Heart left ventricle (tissue), 13 donors: ENCODE results near the gene EIF2AK3.

Source experiments
- POLR2A ChIP-seq, 2 donors: fragments of 450-650 bp; IDR thresholded peaks; one replicate each; pipeline ENCODE4 v1.6.1; 2017; ENCODE audit warnings: antibody characterized with exemption in 2 of 2, mild to moderate bottlenecking in 2 of 2, moderate library complexity in 2 of 2
- TF ChIP-seq, protein P1 (sequence below), 12 donors: fragments of 200-600 bp; sonication (generic) in 4 of 12; IDR thresholded peaks; one replicate each; pipeline versions ENCODE4 v1.5.0 to v1.8.0; 2018 to 2022; ENCODE audit warnings: antibody characterized with exemption in 12 of 12, mild to moderate bottlenecking in 5 of 12
- donor health status: ischemic (EF 13 %, LVEDD 7.1; RV severe dilation, severe dysfunction).
- donor health status: DM: no; HTN: yes; CAD: no.
- donor health status: DM: no; HTN: no; CAD: no.
- donor health status: ischemic (EF 25% LVEDD 6.9; RV normal size, moderate dysfunction).
- donor health status: ischemic (EF 25% LVEDD 5.7; RV mildly dilated, moderate dysfunction).
- donor health status: ischemic (EF 35%, LVEDD 5.7; RV mildly dilated, moderate dysfunction).
- donor health status: nonischemic (EF 11% LVEDD 7.7; RV severe dilation, severe dysfunction).
- donor health status: DM: yes; HTN: yes; CAD: no.
- donor health status: PGD.
- donor health status: ischemic (EF 29% LVEDD 5.4; RV normal size, mild dysfunction).
- donor health status: nonischemic (EF 23%, LVEDD 6.1; RV moderate dilation, normal function).

DNA sequence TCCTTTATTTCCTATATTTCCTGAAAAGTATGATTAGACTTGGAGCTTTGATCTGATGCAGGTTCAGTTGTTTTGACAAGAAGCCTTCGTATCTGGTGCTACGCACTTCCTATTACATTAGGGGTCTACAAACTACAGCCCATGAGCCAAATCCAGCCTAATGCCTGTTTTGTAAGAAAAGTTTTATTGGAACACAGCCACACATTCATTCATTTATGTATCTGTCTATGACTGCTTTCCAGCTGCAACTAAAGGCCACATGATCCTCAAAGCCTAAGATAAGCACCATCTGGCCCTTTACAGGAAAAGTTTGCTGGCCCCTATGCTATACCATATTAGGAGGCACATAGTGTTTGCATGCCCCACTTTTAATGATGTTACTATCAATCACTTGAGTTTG lies 26.0 kb downstream of the EIF2AK3 start:
- TF ChIP-seq, protein P1, sequence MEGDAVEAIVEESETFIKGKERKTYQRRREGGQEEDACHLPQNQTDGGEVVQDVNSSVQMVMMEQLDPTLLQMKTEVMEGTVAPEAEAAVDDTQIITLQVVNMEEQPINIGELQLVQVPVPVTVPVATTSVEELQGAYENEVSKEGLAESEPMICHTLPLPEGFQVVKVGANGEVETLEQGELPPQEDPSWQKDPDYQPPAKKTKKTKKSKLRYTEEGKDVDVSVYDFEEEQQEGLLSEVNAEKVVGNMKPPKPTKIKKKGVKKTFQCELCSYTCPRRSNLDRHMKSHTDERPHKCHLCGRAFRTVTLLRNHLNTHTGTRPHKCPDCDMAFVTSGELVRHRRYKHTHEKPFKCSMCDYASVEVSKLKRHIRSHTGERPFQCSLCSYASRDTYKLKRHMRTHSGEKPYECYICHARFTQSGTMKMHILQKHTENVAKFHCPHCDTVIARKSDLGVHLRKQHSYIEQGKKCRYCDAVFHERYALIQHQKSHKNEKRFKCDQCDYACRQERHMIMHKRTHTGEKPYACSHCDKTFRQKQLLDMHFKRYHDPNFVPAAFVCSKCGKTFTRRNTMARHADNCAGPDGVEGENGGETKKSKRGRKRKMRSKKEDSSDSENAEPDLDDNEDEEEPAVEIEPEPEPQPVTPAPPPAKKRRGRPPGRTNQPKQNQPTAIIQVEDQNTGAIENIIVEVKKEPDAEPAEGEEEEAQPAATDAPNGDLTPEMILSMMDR (IDR thresholded peaks at IDR 0.05): no peak
- no peak for TF ChIP-seq POLR2A (IDR thresholded peaks at IDR 0.05)
